C4-2B (cell line): ENCODE measurements around the gene SLC25A25.

Experiments used
- ZFX ChIP-seq: fragments of 450-650 bp; IDR thresholded peaks from 2 replicates; pipeline ENCODE4 v1.6.1; 2017
- TF ChIP-seq, protein P1 (sequence below): fragments of 450-650 bp; conservative IDR thresholded peaks from 2 replicates; pipeline ENCODE4 v1.5.1; 2017; ENCODE audit warnings: mild to moderate bottlenecking

DNA sequence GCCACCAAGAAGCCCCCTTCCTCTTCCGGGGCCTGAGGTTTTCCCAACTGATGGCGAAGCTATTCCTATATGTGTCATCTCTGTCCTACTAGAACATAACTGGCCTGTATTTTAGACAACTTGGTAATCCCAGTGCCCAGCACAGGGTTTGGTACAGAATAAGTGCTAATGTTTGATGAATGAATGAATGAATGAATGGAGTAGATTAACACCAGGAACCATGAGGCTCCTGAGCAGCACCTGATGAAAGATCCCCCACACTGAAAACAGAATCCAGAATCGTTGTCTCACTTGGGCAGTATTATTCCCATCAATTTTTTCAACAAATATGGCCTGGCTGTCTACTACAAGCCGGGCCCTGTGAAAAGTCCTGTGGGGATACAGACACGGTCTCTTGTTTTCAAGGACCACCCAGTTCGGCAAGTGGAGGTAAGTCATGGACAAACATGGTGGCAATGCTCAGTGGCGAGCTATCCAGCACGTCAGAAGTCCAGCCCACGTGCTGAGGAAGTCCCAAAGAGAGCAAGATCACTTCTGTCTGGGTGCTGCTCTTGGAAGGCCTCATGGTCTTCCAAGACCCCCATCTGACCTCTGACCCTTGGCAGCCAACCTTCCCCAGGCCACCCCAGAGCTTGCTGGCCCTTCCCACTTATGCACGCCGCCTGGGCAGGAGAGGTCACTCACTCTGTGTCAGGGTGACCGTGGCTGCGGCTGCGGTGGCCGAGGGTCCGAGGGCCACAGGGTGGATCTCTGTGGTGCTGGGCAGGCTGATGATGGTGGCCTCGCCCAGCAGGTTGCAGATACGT lies 1.9 kb upstream of the SLC25A25 start:
- TF ChIP-seq, protein P1, sequence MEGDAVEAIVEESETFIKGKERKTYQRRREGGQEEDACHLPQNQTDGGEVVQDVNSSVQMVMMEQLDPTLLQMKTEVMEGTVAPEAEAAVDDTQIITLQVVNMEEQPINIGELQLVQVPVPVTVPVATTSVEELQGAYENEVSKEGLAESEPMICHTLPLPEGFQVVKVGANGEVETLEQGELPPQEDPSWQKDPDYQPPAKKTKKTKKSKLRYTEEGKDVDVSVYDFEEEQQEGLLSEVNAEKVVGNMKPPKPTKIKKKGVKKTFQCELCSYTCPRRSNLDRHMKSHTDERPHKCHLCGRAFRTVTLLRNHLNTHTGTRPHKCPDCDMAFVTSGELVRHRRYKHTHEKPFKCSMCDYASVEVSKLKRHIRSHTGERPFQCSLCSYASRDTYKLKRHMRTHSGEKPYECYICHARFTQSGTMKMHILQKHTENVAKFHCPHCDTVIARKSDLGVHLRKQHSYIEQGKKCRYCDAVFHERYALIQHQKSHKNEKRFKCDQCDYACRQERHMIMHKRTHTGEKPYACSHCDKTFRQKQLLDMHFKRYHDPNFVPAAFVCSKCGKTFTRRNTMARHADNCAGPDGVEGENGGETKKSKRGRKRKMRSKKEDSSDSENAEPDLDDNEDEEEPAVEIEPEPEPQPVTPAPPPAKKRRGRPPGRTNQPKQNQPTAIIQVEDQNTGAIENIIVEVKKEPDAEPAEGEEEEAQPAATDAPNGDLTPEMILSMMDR: no peak
- no peak for TF ChIP-seq ZFX
